ENCODE data around the gene RIN1. TPM values are rescaled to one million over a fixed set of nuclear protein-coding genes. Genes with fewer than 3 reads are reported as not detected.
"Not testable (repeated sequence)": the region's sequence is repeated elsewhere in the genome, so short reads cannot be mapped to it uniquely, and the experiment has no call there.

Gene RIN1
- total RNA-seq, 1 donor from 2014 or later, result 0.47 TPM

DNA sequence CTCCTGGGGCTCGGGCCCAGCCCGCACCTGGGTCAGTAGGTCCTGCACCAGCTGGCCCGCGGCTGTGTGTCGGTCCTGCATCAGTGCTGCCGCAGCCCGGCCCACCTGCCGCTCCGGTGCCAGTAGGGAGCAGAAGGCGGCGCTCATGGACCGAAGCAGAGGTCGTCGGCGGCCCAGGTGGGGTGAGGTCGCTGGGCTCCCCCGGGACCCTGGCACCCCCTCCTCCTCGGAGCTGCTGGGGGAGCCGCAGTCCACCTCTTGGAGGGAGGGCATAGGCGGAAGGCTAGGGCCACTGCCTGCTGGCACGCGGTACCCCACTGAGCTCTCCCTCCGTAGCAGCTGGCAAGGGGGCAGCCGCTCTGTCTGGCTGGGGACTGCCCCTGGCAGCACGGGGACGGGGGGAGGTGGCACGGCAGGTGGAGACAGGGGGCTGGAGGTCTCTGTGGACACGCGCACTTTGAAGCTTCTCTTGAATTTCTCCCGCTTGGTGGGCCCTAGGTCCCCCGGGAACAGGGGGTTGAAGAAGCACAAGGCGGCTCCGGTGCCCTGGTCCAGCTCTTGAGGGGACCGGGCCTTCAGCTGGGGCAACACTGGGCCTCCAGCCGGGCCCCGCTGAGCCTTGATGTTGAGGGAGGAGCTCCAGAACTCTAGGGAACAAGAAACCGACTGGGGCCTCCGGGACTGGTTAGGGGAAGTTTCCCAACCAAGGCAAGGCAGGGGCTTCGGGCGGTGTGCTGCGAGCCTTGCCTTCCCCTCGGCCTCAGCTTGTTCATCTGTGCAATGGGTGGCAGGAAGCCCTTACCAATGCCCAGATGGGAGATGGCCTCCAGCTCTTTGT lies 1.4 kb downstream of the RIN1 start:
- no peak for DNase-seq

DNA sequence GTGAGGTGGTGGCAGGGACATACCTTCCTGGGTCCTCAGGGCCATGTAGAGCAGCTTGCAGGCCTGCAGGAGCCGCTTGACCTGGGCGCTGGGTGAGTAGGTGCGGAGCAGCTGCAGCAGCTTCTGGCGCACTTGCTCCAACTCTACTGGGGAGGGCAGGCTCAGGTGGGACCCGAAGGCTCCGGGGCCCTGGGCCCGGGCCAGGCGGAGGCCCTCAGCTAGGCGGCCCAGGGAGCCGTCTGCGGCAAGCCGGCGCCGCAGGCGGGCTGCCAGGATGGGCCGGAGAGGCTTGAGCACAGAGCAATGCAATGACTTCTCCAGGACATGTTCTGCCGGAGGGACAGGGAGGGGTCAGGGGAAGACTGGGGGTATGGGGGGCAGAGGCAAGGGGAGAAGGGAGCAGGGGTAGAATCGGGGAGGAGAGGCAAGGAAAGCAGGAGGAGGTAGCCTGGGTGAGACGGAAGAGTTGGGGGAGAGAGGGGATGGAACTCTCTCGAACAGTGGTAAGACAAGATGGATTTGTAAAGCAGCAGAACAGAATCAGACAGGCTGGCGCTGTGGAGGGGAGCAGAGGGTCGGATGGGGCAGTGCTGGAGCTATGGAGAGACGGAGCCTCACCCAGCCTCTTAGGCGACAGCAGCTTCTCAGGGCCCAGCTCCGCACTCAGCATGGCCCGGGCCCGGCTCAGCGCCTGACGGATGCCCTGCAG lies 2.2 kb downstream of the RIN1 start:
- no peak for DNase-seq

- DNase-seq, result no peak
Observed at GRCh38 chr11:66333220-66333877, 2.9 kb downstream of the RIN1 start.

DNA sequence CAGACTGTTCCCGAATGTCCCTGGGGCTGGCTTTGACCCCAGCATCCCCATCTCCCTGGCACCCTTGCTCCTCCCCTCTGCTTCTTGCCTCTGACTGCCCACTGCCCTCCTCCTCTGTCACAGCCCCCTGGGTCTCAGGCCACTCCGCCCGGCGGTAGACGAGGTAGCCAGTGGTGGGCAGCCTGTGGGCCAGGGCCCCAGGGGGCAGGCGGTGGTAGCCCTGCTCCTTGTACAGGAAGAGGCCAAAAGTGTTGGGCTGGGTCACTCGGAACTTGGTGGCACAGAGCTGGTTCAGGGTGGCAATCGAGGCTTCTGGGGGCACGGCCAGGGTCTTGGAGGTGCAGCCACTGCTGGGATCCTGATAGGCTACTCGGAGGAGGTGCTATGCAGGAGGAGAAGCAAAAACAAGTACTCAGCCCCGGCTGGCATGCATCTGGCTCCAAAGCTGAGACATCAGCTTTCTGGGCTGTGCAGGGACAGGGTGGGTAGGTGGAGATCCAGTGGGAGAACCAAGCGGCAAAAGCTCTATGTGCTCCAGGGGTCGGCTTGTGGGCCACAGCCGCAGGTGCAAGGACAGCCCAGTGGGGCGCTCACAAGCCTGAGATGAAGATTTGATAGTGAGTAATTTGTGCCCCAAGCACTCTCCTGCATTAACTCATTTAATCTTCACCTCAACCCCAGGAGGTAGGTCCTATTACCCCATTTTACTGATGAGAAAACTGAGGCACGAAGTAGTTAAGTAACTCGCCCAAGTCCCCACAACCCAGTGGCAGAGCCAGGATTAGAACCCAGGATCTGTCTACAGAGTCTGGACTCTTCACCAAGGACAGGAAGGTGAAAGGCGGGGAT lies 3.6 kb downstream of the RIN1 start:
- no peak for DNase-seq

GRCh38 chr11:66331542-66332370 lies 4.5 kb downstream of the RIN1 start:
- DNase-seq, result no peak

DNA sequence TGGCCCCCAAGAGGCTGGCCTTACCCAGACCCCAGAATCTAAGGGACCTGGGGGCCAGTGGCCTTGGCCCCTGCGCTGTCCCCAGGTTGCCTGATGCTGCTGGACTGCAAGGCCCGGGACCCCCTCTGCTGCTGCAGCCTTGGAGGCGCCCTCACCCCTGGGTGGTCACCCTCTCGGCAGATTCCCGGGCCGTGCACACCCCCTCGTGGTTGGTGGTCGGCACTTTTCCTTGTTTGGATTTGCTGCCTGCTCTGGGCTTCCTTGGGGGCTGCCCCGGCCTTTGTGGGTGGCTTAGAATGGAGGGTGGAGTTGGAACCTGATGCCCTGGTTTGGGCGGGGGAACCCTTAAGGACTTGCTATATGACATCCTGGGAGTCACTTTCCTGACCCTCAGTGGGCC lies 5.3 kb downstream of the RIN1 start:
- no peak for DNase-seq

- no peak for DNase-seq
Observed at GRCh38 chr11:66329165-66329673, 7.0 kb downstream of the RIN1 start.

DNA sequence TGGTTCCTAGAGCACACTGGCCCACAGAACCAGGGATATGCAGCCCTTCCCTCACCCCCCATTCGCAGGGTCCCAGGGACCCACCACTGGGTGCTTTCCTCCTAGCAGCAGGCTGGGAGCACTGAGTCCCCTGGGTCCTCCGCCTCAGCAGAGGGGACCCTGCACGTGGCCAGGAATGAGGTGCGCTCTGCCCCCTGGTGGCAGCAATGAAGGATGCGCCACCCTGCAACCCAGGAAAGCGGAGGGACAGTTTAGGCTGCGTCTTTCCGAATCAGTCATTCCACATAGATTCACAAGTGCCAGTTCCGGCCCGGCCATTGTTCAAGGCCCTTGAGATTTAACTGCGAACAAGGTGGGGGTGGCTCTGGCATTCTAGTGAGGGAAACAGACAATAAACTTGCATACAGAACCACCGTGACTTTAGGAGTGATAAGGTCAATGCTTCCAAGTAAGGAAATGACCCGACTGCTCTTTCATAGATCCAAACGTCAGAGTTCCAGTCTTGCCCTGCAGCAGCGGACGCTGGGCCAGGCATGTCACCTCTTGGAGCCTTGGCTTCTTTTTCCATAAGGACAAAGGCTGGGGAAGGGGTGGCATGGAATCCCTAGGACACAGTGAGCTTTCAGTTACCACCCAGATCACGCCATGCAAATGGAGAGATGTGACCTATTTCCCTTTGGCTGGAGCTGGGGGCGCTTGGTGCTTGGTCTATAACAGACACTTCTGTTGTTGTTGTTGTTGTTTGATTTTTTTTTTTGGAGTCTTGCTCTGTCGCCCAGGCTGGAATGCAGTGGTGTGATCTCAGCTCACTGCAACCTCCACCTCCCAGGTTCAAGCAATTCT lies 7.7 kb downstream of the RIN1 start:
- peak; percentile 27 for DNase-seq

GRCh38 chr11:66328031-66328301 lies 8.3 kb downstream of the RIN1 start:
- no peak for DNase-seq

GRCh38 chr11:66327171-66328030 lies 8.8 kb downstream of the RIN1 start:
- DNase-seq, result no peak

- no peak for DNase-seq
Observed at GRCh38 chr11:66326261-66327111, 9.7 kb downstream of the RIN1 start.

DNA sequence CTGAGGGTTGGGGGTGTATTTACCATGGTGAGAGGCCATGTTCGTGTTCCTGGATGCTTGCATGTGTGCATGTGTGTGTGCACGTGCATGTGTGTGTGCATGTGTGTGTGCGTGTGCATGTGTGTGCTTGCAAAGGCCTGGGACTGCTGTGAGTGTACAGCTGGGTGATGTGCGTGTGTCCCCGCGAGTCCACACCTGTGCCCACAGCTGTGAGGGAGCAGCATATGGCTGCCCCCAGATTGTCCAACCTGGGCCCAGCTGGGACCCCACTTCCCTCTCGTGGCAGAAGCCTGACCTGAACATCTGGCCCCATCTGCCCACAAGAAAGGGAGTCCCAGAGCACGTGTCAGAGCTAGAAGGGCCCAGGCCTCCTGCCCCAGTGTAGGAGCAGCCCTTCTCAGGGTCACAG lies 11.0 kb downstream of the RIN1 start:
- no peak for DNase-seq

GRCh38 chr11:66324664-66325063 lies 11.6 kb downstream of the RIN1 start:
- no peak for DNase-seq

DNA sequence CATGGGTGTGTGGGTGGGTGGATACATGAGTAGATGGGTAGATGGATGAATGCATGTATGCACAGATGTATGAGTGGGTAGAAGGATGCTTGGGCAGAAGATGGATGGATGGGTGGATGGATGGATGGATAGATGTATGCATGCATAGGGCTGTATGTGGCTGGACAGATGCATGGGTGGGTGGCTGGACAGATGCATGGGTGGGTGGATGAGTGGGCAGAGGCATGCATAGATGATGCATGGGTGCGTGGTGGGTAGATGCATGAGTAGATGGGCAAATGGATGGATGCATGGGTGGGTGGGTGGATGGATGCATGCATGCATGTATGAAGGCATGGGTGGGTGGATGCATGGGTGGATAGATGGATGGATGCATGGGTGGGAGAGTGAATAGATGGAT lies 12.6 kb downstream of the RIN1 start:
- DNase-seq, result no peak

DNA sequence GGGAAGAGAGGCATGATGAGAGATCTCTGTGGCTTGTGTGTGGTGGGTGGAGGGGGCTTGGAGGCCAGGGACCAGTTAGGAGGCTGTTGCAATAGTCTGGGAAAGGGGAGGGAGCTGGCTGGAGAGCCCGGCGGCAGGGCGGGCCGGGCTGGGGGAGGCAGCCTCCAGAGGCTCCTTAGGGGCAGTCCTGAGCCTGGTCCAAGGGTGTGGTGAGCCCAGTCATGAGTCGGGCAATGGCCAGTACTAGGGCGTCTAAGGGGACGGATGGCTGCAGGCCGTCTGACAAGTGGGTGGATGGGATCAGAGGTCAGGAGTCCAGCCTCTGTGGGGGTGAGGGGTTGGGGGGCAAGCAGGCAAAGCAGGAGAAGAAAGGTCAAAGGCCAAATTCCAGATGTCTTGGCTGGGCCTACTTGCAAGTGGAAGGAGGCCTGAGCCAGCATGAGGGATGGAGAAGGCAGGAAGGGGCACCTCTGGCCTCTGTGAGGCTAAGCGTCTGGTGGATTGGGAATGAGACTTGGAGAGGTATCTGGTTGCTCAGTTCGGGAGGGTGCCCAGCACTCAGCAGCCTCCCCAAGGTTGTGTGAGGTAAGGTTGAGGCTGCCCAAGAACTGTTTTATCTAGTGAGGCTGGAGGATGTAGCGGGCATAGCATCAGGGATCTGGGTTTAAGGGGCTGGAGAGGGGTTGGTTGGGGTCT lies 13.4 kb downstream of the RIN1 start:
- no peak for DNase-seq

GRCh38 chr11:66321606-66322005 lies 14.6 kb downstream of the RIN1 start:
- DNase-seq, result no peak

- DNase-seq, result not testable (repeated sequence)
Observed at GRCh38 chr11:66320748-66321147, 15.5 kb downstream of the RIN1 start.

GRCh38 chr11:66320289-66320688 lies 15.9 kb downstream of the RIN1 start:
- not testable (repeated sequence) for DNase-seq
